ENCODE data around the gene PAEP.
"Not testable (repeated sequence)": the region's sequence is repeated elsewhere in the genome, so short reads cannot be mapped to it uniquely, and the experiment has no call there.

The PAEP gene

DNA sequence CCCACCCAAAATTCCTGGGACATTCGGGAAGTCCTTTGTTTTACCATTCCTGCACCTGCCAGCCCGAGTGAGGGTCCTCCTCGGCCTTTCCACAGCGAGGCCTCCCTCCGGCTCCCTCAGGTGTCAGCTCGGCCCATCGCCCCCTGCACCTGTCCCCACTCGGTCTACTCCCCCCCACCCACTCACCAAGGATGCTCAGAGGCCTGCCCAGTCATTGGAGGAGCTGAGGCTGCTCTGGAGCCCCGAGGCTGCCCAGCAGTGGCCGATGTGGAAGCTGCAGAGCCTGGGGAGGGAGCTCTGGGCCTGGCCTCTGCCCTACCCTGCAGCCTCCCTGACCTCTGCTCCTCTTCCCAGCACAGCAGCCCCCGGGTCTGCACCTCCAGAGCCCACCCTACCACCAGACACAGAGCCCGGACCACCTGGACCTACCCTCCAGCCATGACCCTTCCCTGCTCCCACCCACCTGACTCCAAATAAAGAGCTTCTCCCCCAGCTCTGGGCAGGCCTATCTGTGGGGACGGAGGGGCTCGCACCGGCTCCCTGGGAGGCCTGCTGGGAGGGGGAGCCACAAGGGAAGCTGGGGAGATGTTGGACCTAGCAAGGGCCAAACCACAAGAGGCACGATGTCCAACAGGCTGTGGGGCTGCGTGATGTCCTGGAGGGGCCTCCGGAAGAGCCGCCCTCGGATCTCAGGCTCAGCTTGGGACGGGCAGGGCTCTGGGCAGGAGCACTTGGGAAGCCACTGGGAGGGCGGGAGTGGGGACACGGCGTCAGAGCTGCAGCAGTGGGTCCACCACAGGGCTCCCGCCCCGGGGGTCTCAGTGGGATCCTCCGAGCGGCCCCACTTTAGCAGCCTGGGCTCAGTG lies 11.8 kb upstream of the PAEP start:
- not testable (repeated sequence) for DNase-seq (ENCODE audit: low read depth, low spot score)

DNA sequence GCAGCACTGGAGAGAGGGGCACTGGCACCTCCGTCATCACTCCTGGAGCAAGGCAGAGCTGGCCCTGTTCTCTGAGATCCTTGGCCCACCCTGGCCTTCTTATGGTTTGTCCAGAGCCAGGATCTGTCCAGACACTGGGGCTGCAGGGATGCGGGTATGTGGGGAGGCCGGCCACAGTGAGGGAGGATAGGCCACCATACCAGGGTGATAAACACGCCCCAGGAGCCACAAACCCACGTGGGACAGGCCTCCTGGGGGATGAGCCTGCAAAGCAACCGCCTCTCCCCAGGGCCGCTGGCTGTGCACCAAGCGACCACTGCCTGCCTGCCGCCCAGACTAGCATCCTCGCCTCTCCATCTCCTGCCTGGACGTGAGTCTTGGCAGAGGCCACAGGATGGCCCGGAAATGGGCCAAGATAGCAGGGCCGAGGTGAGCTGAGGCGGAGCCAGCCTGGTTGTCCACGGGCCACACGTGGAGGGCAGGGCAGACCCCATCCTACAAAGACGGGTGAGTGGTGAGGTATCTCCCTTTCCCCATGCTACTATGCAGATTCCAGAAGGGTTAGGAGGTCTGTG lies 11.1 kb upstream of the PAEP start:
- no peak for DNase-seq (ENCODE audit: low read depth, low spot score)

DNA sequence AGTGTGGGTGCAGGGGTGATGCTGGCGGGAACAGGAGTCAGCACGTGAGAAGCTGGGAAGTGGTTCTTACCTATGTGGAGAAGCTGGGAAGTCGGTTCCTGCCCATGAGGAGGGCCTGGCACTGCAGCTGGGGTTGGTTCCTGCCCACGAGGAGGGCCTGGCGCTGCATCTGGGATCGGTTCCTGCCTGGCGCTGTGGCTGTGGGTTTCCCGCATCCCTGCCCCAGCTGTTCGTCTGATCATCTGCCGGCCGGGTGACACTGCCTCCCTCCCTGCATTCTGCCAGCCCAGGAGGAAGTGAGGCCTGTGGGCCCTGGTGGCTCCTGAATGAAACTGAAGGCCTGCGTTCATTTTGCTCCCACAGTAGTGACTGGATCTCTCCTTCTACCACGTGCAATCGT lies 10.5 kb upstream of the PAEP start:
- DNase-seq (ENCODE audit: low read depth, low spot score) = no peak

DNA sequence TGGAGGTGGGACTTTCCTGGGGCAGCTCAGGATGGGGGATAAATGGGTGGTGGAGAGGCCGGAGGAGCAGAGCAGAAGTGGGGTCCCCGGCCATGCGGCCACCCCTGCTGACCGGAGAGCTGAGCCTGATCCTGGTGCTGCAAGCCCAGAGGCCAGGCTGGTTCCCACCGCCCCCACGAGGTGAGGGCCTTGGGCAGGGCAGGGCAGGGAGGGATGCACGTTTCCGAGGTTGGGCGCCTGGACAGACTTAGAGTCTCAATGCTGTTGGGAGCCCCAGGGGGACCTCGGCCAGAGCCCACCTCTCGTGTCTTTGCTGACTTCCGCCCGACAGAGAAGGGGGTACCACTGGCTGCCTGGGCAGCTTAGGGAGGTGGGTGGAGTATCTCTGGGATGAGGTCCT lies 10.1 kb upstream of the PAEP start:
- no peak for DNase-seq (ENCODE audit: low read depth, low spot score)

DNA sequence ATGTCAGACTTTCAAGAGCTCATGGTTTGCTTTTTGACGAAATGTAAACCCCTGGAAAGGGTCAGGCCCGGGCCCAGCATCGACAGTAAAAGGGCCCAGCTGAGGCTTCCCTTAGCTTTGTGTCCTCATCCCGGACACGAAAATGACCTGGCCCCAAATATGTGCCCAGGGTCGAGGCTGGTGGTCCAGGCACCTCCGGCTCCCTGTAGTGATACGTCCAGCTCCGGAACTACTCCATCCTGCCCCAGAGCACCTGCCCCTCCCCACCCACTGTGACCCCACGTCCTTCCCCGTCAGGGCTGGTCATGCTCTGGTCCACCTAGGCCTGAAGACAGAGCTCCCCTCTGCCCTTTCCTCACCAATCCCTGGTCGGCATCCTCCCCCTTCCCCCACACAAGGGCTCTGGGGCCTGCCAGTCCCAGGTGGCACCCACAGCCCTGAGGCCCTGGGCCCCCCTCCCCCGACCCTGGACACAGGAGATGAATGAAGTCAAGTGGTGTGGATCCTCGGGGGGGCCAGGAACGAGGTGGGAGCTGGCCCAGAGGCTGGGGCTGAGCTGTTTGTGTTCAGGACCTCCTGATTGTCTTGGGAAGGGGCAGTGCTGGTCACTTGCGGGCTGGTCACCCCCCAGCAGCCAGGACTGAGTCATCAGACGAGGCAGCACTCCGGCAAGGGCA lies 9.4 kb upstream of the PAEP start:
- DNase-seq (ENCODE audit: low read depth, low spot score) = no peak

DNA sequence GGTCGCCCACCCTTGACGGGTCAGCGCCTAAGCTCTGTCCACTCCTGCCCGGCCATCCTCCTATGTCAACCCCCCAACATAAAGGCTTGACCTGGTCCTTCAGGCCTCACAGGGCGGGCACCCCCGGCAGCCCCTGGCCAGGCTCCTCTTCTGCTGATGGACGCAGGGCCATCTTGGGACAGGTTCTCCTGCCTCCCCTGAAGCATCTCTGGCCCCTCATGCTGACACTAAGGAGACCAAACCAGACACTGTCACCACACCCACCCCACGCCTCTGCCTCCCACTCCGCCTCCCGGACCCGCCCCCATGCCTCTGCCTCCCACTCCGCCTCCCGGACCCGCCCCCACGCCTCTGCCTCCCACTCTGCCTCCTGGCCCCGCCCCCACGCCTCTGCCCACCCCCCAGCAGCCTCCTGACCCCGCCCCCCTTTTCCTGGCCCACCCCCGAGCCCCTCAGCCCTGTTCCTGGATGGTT lies 8.8 kb upstream of the PAEP start:
- DNase-seq (ENCODE audit: low read depth, low spot score) = no peak

DNA sequence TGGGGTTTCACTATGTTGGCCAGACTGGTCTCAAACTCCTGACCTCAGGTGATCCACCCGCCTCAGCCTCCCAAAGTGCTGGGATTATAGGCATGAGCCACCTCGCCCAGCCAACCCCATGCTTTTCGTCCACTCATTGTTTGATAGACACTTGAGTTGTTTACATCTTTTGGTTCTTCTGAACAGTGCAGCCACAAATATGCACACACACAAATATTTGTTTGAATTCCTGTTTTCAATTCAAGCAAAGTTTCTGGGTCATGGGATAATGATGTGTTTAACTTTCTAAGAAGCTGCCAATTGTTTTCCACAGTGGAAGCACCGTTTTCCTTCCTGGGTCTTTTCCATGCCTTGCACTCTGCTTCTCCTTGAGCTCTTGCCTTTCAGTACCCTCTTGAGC lies 6.8 kb upstream of the PAEP start:
- DNase-seq (ENCODE audit: low read depth, low spot score) = no peak

DNA sequence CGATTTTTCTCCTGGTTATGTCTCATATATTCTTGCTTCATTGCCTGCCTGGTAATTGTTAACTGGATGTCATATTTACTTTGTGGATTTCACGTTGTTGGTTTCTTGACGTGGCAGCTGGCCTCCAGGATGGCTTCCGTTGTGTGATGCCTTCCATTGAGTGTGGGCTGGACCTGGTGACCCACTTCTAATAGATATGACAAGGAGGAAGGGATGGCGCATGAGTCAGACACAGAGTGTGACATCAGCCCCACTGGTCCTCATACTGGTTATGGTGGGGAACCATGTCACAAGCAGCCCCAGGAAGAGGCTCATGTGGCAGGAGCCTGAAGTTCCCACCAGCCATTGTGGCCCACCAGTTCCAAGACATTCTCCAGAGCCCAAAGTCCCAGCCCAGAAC lies 6.4 kb upstream of the PAEP start:
- DNase-seq (ENCODE audit: low read depth, low spot score) = no peak

DNA sequence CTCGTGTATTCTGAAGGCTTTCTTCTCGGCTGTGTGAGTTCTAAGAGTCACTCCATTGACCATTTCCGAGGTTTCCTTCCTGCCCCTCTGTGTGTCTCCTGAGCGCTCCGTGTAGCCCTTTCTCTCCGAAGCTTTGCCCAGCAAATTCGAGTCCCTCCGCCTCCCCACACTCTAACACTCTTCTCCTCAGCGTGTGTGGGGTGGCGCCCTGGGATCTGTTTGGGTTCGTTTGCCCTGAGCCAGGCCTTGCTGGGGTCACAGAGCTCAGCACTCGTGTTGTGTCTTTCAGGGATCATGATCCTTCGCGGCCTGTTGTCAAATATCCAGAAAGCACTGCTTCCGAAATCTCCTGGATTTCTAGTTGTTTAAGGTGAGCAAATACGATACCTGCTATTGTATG lies 5.6 kb upstream of the PAEP start:
- DNase-seq (ENCODE audit: low read depth, low spot score) = no peak

DNA sequence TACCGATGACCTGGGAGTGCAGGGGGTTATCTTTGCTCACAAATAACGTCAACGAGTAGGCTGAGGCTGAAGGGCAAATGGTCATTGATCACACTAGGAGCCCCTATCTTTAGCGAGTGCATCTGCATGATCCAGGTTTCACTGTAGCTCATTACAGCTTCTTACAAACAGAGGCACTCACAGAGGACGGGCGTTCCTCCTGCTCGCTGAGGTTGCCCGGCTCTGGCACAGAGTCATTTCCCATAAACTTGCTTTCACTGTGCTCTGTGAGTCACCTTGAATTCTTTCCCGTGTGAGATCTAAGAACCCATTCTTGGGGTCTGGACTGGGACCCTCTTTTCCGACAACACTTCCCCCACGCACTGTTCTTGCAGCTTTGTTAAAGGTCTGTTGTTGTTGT lies 1.9 kb upstream of the PAEP start:
- DNase-seq (ENCODE audit: low read depth, low spot score) = peak; percentile 13

DNA sequence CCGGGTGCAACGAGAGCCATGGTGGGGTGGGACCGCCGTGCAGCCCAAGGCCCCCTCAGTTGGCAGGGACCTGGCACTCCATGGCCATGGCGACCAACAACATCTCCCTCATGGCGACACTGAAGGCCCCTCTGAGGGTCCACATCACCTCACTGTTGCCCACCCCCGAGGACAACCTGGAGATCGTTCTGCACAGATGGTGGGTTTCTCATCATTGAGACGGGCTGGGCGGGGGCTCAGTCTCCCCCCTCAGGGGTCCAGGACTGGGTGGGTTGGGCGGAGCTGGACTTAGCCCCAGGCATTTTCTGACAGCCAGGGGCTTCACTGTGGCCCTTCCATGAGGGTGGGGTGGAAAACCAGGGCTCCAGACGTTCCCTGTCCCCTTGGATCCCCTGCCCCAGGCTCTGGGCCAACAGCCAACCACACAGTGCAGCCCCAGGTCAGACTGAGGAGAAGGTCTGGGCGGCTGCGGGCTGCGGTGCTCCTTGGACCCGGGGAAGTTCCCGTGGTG lies 734 bp downstream of the PAEP start:
- DNase-seq (ENCODE audit: low read depth, low spot score) = no peak

DNA sequence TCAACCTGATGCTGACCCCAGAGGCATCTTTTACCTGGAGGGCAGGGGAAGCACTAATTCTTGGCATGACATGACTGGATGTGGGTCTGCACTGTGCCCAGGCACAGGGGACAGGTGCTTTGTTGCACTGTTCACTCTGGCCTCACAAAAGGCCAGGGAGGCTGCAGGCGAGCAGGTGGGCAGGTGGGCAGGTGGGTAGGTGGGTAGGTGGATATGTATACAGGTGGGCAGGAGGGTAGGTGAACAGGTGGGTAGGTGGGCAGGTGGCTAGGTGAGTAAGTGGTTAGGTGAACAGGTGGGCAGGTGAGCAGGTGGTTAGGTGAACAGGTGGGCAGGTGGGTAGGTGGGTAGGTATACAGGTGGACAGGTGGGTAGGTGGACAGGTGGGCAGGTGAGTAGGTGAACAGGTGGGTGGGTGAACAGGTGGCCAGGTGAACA lies 1.5 kb downstream of the PAEP start:
- DNase-seq (ENCODE audit: low read depth, low spot score) = no peak

DNA sequence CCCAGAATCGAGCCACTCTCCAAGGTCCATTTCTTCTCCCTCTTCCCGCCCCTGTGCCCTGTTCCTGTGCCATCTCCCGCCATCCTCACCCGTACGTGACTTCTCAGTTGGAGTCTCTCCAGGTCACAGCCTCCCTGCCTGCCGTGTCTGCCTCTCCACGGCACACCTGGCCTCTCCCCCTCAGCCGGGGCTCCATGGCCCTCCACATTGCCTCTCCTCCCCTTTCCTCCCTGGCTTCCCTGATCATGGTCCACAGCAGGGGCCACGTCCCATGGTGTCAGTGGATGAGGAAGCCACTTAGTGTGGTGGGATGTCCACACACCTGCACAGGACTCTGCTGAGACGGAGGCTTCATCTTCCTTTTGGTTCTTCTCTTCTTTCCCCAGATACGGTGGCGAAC lies 2.3 kb downstream of the PAEP start:
- no peak for DNase-seq (ENCODE audit: low read depth, low spot score)

DNA sequence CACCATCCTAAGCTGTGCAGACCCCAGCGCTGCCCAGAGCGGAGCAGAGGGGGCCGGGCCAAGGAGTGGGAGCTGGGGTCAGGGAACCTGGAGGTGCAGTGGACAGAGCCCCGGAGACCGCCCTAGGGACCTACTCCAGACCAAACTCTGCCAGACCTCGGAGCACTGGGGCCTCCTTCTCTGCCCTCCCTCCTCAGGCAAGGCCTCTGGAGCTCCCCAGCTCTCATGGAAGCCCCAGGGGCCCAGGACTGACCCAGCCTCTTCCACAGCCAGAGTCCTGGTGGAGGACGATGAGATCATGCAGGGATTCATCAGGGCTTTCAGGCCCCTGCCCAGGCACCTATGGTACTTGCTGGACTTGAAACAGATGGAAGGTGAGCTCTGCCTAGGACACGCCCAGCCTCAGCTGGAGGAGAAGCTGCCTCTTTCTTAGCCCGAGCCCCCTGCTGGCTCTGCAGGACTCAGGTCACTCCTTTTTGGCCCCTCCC lies 3.6 kb downstream of the PAEP start:
- DNase-seq (ENCODE audit: low read depth, low spot score) = peak; percentile 41

DNA sequence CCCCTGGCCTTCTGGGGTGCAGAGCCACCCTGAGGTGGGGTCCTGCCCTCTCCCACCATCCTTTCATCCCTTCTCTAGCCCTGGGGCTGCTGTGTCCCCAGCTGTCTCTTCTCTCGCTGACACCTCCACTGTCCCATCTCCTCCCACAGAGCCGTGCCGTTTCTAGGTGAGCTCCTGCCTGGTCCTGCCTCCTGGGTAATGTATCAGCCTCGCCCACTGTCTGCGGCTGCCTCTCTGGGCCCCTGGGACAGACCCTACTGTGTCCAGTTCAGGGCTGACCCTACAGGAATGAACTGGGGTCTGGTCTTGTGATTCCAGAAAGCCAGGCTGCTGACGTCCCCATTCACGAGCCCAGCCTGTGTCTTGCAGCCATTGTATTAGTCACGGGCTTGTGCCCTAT lies 4.1 kb downstream of the PAEP start:
- DNase-seq (ENCODE audit: low read depth, low spot score) = no peak

DNA sequence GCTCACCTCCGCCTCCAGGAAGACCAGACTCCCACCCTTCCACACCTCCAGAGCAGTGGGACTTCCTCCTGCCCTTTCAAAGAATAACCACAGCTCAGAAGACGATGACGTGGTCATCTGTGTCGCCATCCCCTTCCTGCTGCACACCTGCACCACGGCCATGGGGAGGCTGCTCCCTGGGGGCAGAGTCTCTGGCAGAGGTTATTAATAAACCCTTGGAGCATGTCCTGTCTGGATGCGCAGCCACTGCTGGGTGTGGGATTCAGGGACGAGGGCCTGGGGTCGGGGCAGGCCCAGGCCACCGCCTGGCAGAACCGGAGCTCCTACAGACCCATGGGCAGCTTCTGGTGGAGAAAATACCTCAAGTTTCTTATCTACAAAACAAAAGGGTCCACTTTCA lies 5.0 kb downstream of the PAEP start:
- no peak for DNase-seq (ENCODE audit: low read depth, low spot score)

DNA sequence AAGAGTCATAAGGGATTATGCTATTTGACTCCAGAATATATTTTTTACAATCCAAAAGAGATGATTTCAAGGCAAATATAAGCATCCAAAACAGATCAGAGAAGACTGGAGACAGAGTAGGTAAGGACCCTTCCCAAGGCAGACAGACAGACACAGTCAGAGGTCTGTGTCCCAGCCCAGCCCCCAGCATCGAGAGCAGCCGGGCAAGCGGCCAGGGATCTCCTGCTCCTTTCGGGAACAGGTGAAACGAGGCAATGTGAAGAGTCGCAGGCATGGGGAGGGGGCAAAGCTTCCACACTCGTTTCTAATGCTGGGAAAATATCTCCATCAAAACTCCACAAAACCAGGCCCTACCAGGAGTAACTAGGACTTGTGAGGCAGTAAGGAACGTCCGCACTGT lies 5.8 kb downstream of the PAEP start:
- no peak for DNase-seq (ENCODE audit: low read depth, low spot score)

DNA sequence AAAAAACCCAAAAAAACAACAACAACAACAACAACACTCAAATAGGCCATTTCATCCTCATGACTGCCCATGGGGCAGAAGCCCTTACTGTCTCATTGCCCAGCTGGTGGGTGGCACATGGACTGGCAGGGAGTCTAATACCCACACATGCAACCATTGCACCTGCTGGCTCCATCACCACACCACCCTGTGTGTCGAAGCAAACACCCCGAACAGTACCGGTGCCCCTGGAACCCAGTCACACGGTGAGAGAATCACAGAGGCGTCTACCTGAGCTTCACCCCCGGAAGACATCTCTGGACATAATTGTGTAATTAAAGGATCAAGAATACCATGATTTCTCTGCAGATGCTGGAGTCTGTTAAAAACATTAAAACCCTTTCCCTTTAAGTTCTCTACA lies 6.5 kb downstream of the PAEP start:
- DNase-seq (ENCODE audit: low read depth, low spot score) = no peak

DNA sequence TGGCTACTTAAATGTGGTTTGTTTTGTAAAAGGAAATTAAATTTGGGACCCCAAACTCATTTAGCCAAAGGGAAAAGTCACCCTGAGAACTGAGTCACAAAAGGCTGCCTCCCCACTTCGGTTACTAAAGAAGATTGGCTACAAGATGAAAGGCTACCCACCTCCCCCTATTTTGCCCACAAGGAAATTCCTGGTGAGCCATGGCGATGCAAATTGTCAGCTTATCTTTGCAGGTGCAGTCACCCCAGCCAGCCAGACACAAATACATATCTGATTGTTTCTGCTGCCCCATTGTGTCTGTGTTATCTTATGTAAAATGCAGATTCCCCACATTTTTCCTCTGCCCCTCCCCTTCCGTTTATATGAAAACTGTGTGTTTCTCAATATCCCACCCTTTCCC lies 8.9 kb downstream of the PAEP start:
- DNase-seq (ENCODE audit: low read depth, low spot score) = no peak

DNA sequence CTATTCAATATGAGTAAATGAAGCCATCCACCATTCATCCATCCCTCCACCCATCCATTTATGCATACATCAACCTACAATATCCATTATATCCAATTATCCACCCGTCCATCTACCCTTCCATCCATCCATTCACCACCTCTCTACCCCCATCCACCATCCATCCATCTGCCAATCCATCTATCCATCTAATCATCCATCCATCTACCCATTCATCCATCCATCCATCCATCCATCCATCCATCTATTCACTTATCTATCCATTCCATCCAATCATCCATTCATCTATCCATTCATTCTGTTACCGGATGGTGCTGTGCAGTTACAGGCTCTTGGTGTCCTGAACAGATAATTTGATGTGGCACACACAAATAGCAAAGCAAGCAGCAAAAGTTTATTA lies 10.7 kb downstream of the PAEP start:
- no peak for DNase-seq (ENCODE audit: low read depth, low spot score)

DNA sequence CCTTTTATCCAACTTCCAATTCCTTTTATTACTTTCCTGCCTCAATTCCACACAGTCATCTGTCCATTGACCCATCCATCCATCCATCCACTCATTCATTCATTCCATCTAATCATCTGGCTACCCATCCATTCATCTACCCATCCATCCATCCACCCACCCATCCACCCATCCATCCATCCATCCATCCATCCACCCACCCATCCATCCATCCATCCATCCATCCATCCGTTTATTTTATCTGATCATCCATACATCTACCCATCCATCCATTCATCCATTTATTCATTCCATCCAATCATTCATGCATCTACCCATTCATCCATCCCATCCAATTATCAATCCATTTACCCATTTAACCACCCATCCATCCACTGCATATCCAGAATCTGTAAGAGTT lies 11.6 kb downstream of the PAEP start:
- DNase-seq (ENCODE audit: low read depth, low spot score) = no peak

DNA sequence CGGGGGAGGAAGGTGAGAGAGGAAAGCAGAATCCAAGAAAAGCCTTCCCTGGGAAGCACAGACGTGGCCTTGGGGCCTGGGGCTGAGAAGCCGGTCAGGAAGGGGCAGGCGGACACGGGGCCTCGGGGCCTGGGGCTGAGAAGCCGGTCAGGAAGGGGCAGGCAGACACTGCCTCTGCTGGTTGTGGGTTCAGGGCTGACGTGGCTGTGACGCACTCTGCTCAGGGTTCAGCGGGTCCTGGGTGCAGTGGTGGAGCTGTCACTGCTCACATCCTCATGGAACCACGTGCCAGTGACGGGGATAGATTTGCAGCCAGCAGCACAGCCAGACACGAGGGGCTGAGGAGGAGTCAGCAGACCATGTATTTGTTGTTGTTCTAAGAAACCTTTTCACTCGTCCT lies 12.8 kb downstream of the PAEP start:
- DNase-seq (ENCODE audit: low read depth, low spot score) = no peak
